WTC11 (cell line): Measurements from ENCODE around the gene SRGAP1.

Experiments
- FOXJ3 ChIP-seq: sonication (generic); formaldehyde crosslinking; IDR thresholded peaks from 2 replicates; pipeline ENCODE4 v1.9.0; 2021; ENCODE audit warnings: missing genetic modification reagents, mild to moderate bottlenecking, borderline replicate concordance
- JUN ChIP-seq: sonication (generic); formaldehyde crosslinking; IDR thresholded peaks from 2 replicates; pipeline ENCODE4 v1.8.0; 2023; ENCODE audit warnings: mild to moderate bottlenecking, missing genetic modification reagents
- SP1 ChIP-seq: sonication (generic); formaldehyde crosslinking; conservative IDR thresholded peaks from 2 replicates; pipeline ENCODE4 v1.8.1; 2022; ENCODE audit warnings: missing genetic modification reagents
- TEAD4 ChIP-seq: sonication (generic); formaldehyde crosslinking; IDR thresholded peaks from 2 replicates; pipeline ENCODE4 v1.8.0; 2022; ENCODE audit warnings: mild to moderate bottlenecking, missing genetic modification reagents
- ZNF317 ChIP-seq: sonication (generic); formaldehyde crosslinking; IDR thresholded peaks from 2 replicates; pipeline ENCODE4 v1.8.1; 2023; ENCODE audit warnings: low read depth, mild to moderate bottlenecking, moderate library complexity, missing genetic modification reagents, borderline replicate concordance
- TF ChIP-seq, protein P1 (sequence below): fragments of 200-600 bp; IDR thresholded peaks from 2 replicates; pipeline ENCODE4 v1.8.0; 2022; ENCODE audit warnings: antibody characterized with exemption
- TF ChIP-seq, protein P2 (sequence below): sonication (generic); formaldehyde crosslinking; IDR thresholded peaks from 2 replicates; pipeline ENCODE4 v1.8.1; 2023; ENCODE audit warnings: mild to moderate bottlenecking, missing genetic modification reagents
- TF ChIP-seq, protein P3 (sequence below): sonication (generic); formaldehyde crosslinking; IDR thresholded peaks from 2 replicates; pipeline ENCODE4 v1.8.0; 2022; ENCODE audit warnings: mild to moderate bottlenecking, missing genetic modification reagents

DNA sequence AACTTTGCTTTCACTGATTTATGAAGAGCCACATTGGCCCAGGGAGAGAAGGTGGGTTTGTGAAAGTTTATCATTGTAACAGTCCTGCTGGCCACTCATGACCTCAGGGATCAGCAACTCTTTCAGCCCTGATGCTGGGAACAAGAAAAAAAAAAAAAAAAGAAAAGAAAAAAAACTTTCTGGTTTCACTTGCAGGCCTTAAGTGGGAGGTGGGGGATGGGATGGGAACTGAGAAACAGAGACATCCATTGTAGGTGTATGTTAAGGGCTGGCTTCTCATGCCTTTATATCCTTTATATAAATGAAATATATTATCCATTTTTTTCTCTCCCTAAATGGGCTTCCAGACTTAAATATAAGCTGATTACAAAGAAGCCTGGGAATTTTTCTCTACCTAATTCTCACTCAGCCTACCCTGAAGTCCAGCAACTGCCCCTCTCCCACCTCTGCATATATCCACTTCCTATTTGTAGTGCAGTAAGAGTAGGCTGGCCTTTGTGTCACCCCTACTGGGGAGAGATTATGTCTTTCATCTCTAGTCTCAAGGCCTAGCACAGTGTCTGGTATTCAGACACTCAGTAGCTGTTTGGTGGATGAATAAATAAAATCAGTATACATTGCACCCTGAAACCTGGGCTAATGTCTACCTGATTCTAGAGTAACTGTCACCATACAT is 190.5 kb downstream of the SRGAP1 start:
- TF ChIP-seq, protein P1, sequence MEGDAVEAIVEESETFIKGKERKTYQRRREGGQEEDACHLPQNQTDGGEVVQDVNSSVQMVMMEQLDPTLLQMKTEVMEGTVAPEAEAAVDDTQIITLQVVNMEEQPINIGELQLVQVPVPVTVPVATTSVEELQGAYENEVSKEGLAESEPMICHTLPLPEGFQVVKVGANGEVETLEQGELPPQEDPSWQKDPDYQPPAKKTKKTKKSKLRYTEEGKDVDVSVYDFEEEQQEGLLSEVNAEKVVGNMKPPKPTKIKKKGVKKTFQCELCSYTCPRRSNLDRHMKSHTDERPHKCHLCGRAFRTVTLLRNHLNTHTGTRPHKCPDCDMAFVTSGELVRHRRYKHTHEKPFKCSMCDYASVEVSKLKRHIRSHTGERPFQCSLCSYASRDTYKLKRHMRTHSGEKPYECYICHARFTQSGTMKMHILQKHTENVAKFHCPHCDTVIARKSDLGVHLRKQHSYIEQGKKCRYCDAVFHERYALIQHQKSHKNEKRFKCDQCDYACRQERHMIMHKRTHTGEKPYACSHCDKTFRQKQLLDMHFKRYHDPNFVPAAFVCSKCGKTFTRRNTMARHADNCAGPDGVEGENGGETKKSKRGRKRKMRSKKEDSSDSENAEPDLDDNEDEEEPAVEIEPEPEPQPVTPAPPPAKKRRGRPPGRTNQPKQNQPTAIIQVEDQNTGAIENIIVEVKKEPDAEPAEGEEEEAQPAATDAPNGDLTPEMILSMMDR: no peak
- TF ChIP-seq, protein P2, sequence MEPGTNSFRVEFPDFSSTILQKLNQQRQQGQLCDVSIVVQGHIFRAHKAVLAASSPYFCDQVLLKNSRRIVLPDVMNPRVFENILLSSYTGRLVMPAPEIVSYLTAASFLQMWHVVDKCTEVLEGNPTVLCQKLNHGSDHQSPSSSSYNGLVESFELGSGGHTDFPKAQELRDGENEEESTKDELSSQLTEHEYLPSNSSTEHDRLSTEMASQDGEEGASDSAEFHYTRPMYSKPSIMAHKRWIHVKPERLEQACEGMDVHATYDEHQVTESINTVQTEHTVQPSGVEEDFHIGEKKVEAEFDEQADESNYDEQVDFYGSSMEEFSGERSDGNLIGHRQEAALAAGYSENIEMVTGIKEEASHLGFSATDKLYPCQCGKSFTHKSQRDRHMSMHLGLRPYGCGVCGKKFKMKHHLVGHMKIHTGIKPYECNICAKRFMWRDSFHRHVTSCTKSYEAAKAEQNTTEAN (CRISPR knock-in tag): no peak
- TF ChIP-seq, protein P3, sequence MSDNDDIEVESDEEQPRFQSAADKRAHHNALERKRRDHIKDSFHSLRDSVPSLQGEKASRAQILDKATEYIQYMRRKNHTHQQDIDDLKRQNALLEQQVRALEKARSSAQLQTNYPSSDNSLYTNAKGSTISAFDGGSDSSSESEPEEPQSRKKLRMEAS: no peak
- TF ChIP-seq SP1 (CRISPR knock-in tag): no peak
- no peak for TF ChIP-seq ZNF317 (CRISPR knock-in tag)
- TF ChIP-seq JUN: no peak
- TF ChIP-seq TEAD4 (CRISPR knock-in tag): no peak
- no peak for TF ChIP-seq FOXJ3 (CRISPR knock-in tag)
